K562 (cell line): ENCODE results near the gene FAM72A. TPM values are rescaled to one million over a fixed set of nuclear protein-coding genes. Genes with fewer than 3 reads are reported as not detected.
"Not testable (repeated sequence)": the region's sequence is repeated elsewhere in the genome, so short reads cannot be mapped to it uniquely, and the experiment has no call there.

Experiments used
- ATAC-seq: fragments of 200-7000 bp; cut with Tn5 transposase; 3 replicates; pipeline ENCODE4 v1.9.1; 2020; ENCODE audit warnings: moderate library complexity
- BruUV-seq: library from RNA; stranded (reverse); fragments of 400-500 nt; replicated peaks from 2 replicates; lab custom pipeline; 2021; lab: Mats Ljungman, UMichigan
- CTCF ChIA-PET: fragments of 300-600 bp; formaldehyde crosslinking; extraction: SDS; loops from one replicate; lab custom pipeline; 2021; ENCODE audit warnings: low intra/inter-chr PET ratio; lab: Yijun Ruan, JAX
- POLR2A ChIA-PET: fragments of 300-600, 350-650 bp; sonication (Branson Sonifier 250); formaldehyde crosslinking; extraction: SDS; loops from one replicate; lab custom pipeline; 2021; ENCODE audit warnings: antibody characterized with exemption, inconsistent platforms; lab: Yijun Ruan, JAX
- DNase-seq, 4 experiments: peaks; one replicate each; pipeline versions ENCODE4 v3.0.0 to v3.0.0-alpha.2; 2011 to 2018; ENCODE audit warnings: low spot score in 3 of 4, mixed read lengths in 3 of 4; ENCODE audit errors: extremely low read depth in 1 of 4
- FAIRE-seq: peaks from 2 replicates; lab custom pipeline; 2011; peaks lifted over from hg19 to GRCh38; lab: Jason Lieb, UNC
- H2AFZ ChIP-seq: 2 replicates; pipeline ENCODE4 v1.6.0; 2011; ENCODE audit warnings: low read depth, low read length, control low read depth, inconsistent platforms
- H3K27ac ChIP-seq: fragments of 200-600 bp; 3 replicates; pipeline ENCODE4 v1.8.0; 2011; ENCODE audit warnings: low read depth, mild to moderate bottlenecking, control low read depth, inconsistent platforms, low read length, moderate library complexity, mixed read lengths; ENCODE audit errors: extremely low read depth
- H3K27me3 ChIP-seq, 2 experiments: fragments of 300-600 bp in 1 of 2; 2 replicates in 1 of 2; 3 replicates in 1 of 2; pipeline versions ENCODE4 v1.6.0 to v1.8.0; 2011; ENCODE audit warnings: inconsistent platforms in 2 of 2, low read length in 2 of 2, mild to moderate bottlenecking in 1 of 2, mixed read lengths in 1 of 2, moderate library complexity in 1 of 2; ENCODE audit not compliant: control insufficient read depth in 2 of 2, insufficient read depth in 2 of 2
- H3K36me3 ChIP-seq: fragments of 300-600 bp; 3 replicates; pipeline ENCODE4 v1.8.0; 2011; ENCODE audit warnings: mild to moderate bottlenecking, low read length, inconsistent platforms; ENCODE audit not compliant: control insufficient read depth, insufficient read depth
- H3K4me1 ChIP-seq, 2 experiments: fragments of 200-600 bp in 1 of 2; replicated peaks in 1 of 2; 2 replicates in 1 of 2; 3 replicates in 1 of 2; pipeline versions ENCODE4 v1.5.1 to v1.8.0; 2011; ENCODE audit warnings: inconsistent platforms in 2 of 2, low read length in 2 of 2, mild to moderate bottlenecking in 1 of 2, mixed read lengths in 1 of 2, moderate library complexity in 1 of 2; ENCODE audit not compliant: control insufficient read depth in 2 of 2, insufficient read depth in 2 of 2
- H3K4me2 ChIP-seq: 2 replicates; pipeline ENCODE4 v1.6.1; 2011; ENCODE audit warnings: low read length, control low read depth, inconsistent platforms, mixed read lengths; ENCODE audit not compliant: insufficient read depth
- H3K4me3 ChIP-seq: fragments of 200-600 bp; sonication (generic), shearing (Covaris generic); 2 replicates; pipeline ENCODE4 v1.5.1; 2016; ENCODE audit warnings: control low read depth, inconsistent platforms
- H3K79me2 ChIP-seq: fragments of 200-600 bp; 3 replicates; pipeline ENCODE4 v1.8.0; 2011; ENCODE audit warnings: low read length, inconsistent platforms; ENCODE audit not compliant: control insufficient read depth, insufficient read depth
- H3K9ac ChIP-seq, 2 experiments: 2 replicates each; pipeline versions ENCODE4 v1.6.0 to v1.6.1; 2011; ENCODE audit warnings: low read depth in 2 of 2, low read length in 2 of 2, control low read depth in 1 of 2, inconsistent platforms in 1 of 2, mild to moderate bottlenecking in 1 of 2, mixed read lengths in 1 of 2; ENCODE audit not compliant: insufficient read depth in 1 of 2
- H3K9me1 ChIP-seq: one replicate; pipeline ENCODE4 v1.6.0; 2011; ENCODE audit warnings: inconsistent platforms, mild to moderate bottlenecking, low read length, moderate library complexity; ENCODE audit not compliant: control insufficient read depth, insufficient read depth
- H3K9me3 ChIP-seq: replicated peaks from 2 replicates; pipeline ENCODE4 v1.5.1; 2011; ENCODE audit warnings: low read depth, low read length, inconsistent platforms; ENCODE audit not compliant: control insufficient read depth, insufficient read depth
- H4K20me1 ChIP-seq: replicated peaks from 2 replicates; pipeline ENCODE4 v1.6.1; 2011; ENCODE audit warnings: low read length, inconsistent platforms, mixed read lengths; ENCODE audit not compliant: control insufficient read depth, insufficient read depth
- CBFA2T2 ChIP-seq: fragments of 450-650 bp; conservative IDR thresholded peaks from 2 replicates; pipeline ENCODE4 v1.6.1; 2017; ENCODE audit warnings: mild to moderate bottlenecking
- CEBPG ChIP-seq, 3 experiments: fragments of 200-800 bp in 1 of 3; sonication (Bioruptor generic) in 1 of 3; sonication (generic) in 1 of 3; formaldehyde crosslinking in 1 of 3; IDR thresholded peaks in 2 of 3; conservative IDR thresholded peaks in 1 of 3; 2 replicates each; pipeline versions ENCODE4 v1.6.1 to v1.8.0; 2016 to 2022; ENCODE audit warnings: missing compliant biosample characterization in 2 of 3, missing genetic modification characterization in 2 of 3, mild to moderate bottlenecking in 1 of 3, missing genetic modification reagents in 1 of 3
- CTBP1 ChIP-seq: fragments of 450-650 bp; IDR thresholded peaks from 2 replicates; pipeline ENCODE4 v1.6.1; 2016; ENCODE audit warnings: borderline replicate concordance
- FOSL1 ChIP-seq: fragments of 200-800 bp; sonication (Bioruptor generic); conservative IDR thresholded peaks from 2 replicates; pipeline ENCODE4 v1.6.1; 2016; ENCODE audit warnings: missing genetic modification characterization, missing compliant biosample characterization
- FOXM1 ChIP-seq, 2 experiments: fragments of 450-650 bp in 1 of 2; sonication (generic) in 1 of 2; formaldehyde crosslinking in 1 of 2; IDR thresholded peaks; 2 replicates each; pipeline versions ENCODE4 v1.6.1 to v1.9.0; 2017 to 2022; ENCODE audit warnings: low read depth in 2 of 2, mild to moderate bottlenecking in 2 of 2, missing genetic modification reagents in 1 of 2, moderate library complexity in 1 of 2
- JUND ChIP-seq, 2 experiments: IDR thresholded peaks; 2 replicates in 1 of 2; 3 replicates in 1 of 2; pipeline ENCODE4 v1.6.1; 2011; ENCODE audit warnings: borderline replicate concordance in 2 of 2, low read depth in 2 of 2, low read length in 2 of 2, improper control_type of control experiment in 1 of 2, missing biosample characterization in 1 of 2, missing genetic modification characterization in 1 of 2, missing genetic modification reagents in 1 of 2
- KDM1A ChIP-seq, 2 experiments: fragments of 450-650 bp; IDR thresholded peaks; 2 replicates each; pipeline ENCODE4 v1.6.1; 2016; ENCODE audit warnings: mild to moderate bottlenecking in 2 of 2
- LCOR ChIP-seq: sonication (generic); formaldehyde crosslinking; IDR thresholded peaks from 2 replicates; pipeline ENCODE4 v1.8.0; 2022; ENCODE audit warnings: mild to moderate bottlenecking, missing genetic modification reagents
- MTA2 ChIP-seq: fragments of 450-650 bp; IDR thresholded peaks from 2 replicates; pipeline ENCODE4 v1.6.1; 2016; ENCODE audit warnings: low read depth
- RCOR1 ChIP-seq, 2 experiments: IDR thresholded peaks; 2 replicates each; pipeline ENCODE4 v1.6.1; 2012; ENCODE audit warnings: low read depth in 2 of 2, low read length in 2 of 2, borderline replicate concordance in 1 of 2, improper control_type of control experiment in 1 of 2
- SMARCE1 ChIP-seq: fragments of 450-650 bp; IDR thresholded peaks from 2 replicates; pipeline ENCODE4 v1.7.1; 2016; ENCODE audit warnings: mild to moderate bottlenecking
- WGBS: fragments of 100-300 bp; shearing (Covaris generic); methylation state at CpG from one replicate; pipeline ENCODE4 v1.1.6; 2016; ENCODE audit warnings: low coverage, mixed read lengths; ENCODE audit not compliant: insufficient coverage; ENCODE audit errors: missing lambda C conversion rate; 5-methylcytosine and 5-hydroxymethylcytosine counted together
- in situ Hi-C: fragments of 300-500 bp; cut with MboI; formaldehyde crosslinking; loops from 4 replicates; pipeline ENCODE4 v1.15.0; 2018; ENCODE audit warnings: inconsistent platforms, mixed read lengths
- intact Hi-C: fragments of 100-400 bp; cut with micrococcal nuclease; formaldehyde crosslinking; loops from 2 replicates; pipeline ENCODE4 v1.14.2; 2022
- polyA plus RNA-seq, 8 experiments: library from polyadenylated mRNA; depleted of rRNA in 4 of 8; stranded (reverse) in 5 of 8; unstranded in 3 of 8; fragments of >200 nt; fragmentation: Nextera tagmentation in 2 of 8; fragmentation: Illumina TruSeq in 1 of 8; extraction: Ambion mirVana in 2 of 8; extraction: Trizol in 1 of 8; gene quantifications; 2 replicates each; pipeline versions ENCODE4 v1.2.1 to v1.2.3, GENCODE V29; 2011 to 2014; ENCODE audit warnings: inconsistent platforms in 1 of 8, missing spikeins in 1 of 8
- total RNA-seq, 7 experiments: library from RNA; depleted of rRNA in 6 of 7; stranded (reverse); fragments of >200 nt in 6 of 7; fragmentation: Illumina TruSeq in 2 of 7; extraction: Trizol in 2 of 7; gene quantifications; 2 replicates each; pipeline versions ENCODE4 v1.2.1 to v1.2.3, GENCODE V29; 2011 to 2021; ENCODE audit warnings: low replicate concordance in 1 of 7

The FAM72A gene
- total and polyA plus RNA-seq, 9 of the 15 experiments (the other 6 are each of a cell fraction or from before 2014, with no cell fraction given), result 12.3 to 58.3 (median 33.5) TPM

DNA sequence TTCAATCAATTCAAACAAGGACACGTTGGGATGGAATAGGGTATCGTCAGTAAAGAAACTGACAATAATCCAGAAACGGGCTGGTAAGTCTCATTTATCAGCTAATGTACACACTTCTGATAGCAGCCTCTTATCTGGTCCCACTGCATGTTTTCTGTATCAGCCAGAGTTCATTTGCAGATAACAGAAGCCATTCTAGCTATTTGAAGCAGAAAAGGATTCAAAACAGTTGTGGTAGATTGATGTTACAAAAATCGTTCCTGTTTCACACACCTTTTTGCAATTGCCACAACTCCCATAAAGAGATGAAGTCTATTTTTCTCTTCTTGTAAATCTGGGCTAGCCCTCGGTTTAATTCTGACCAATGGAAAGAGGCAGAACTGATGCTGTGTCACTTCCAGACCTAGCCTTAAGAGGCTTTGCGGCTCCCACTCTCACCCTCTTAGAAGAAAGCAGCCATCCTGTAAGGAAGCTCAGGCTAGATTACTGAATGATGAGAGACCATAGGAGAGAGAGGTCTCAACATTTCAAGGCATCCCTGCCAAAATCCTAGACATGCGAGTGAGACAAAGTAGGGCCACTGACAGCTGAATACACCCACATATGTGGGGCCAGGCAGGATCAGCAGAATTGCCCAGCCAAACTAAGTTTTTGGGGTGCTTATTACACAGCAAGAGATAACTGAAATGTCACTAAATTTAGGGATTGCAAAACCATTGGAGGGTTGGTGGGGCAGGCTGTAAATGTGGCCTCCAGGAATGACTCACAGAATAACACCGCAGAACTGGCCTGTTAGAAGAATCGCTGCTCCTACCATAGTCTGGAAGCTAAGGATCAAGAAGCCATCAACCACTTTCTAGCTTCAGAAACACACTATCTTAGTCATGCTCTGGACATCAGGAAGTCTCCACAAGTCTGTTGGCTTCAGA is 24.3 kb downstream of the FAM72A start (continued):
- TF ChIP-seq CTBP1, result peak; percentile 32; the same call in 1 of the 2 replicates
- 0 out of 4 replicates have a peak, but pooled peaks of 1 of the 2 experiments have one; percentile 18 for TF ChIP-seq RCOR1 (IDR thresholded peaks at IDR 0.05; ENCODE audit: borderline replicate concordance in 1 of 2, low read depth in 2 of 2, low read length in 2 of 2)
- 0 out of 2 replicates have a peak, but pooled peaks have one; percentile 17 for TF ChIP-seq MTA2
- peak; percentile 35; the same call in 1 of the 2 replicates for TF ChIP-seq JUND (IDR thresholded peaks at IDR 0.05; ENCODE audit: borderline replicate concordance, low read depth, low read length)
- TF ChIP-seq JUND (tag; IDR thresholded peaks at IDR 0.05; ENCODE audit: borderline replicate concordance, low read depth, low read length); CEBPG (CRISPR knock-in tag; IDR thresholded peaks at IDR 0.05); FOXM1 (CRISPR knock-in tag; IDR thresholded peaks at IDR 0.05; ENCODE audit: low read depth): not testable (repeated sequence)
- TF ChIP-seq LCOR, result 0 out of 2 replicates have a peak, but pooled peaks have one; percentile 33
- peak; percentile 17 to 58; a peak in 3 of 4 replicates for TF ChIP-seq CEBPG (tag; conservative IDR thresholded peaks at IDR 0.05 in 1 of 2, IDR thresholded peaks at IDR 0.05 in 1 of 2)
- peak; percentile 11; the same call in 1 of the 2 replicates for TF ChIP-seq SMARCE1
- TF ChIP-seq KDM1A (IDR thresholded peaks at IDR 0.05), result 0 out of 4 replicates have a peak, but pooled peaks of 1 of the 2 experiments have one; percentile 50
- peak; percentile 74 for TF ChIP-seq FOSL1
- TF ChIP-seq CBFA2T2, result peak; percentile 64
- 0 out of 2 replicates have a peak, but pooled peaks have one; percentile 30 for TF ChIP-seq FOXM1 (IDR thresholded peaks at IDR 0.05; ENCODE audit: low read depth)

DNA sequence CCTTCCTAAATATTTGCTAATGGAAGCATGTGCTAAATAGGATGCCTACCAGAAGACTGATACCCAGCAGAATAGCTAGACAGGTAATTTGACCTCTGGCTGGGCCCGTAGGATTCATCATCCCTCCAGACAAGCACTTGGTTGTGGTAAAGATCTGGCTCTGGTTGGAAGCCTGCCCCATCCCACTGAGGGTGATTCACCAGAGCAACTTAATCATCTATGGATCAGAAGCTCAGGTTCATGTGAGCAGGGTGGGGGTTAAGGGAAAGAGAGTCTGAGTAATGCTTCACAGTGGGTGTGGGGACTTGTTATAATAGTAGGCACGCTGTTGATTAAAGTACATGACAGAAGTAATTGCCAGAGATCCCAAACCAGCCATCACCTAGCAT is 26.5 kb downstream of the FAM72A start:
- CTCF ChIA-PET, ATAC-seq, in situ Hi-C loops, FAIRE-seq, DNase-seq, H4K20me1 ChIP-seq, H2AFZ ChIP-seq, H3K4me2 ChIP-seq, H3K27ac ChIP-seq, H3K9ac ChIP-seq, H3K79me2 ChIP-seq, BruUV-seq, intact Hi-C loops, H3K27me3 ChIP-seq, POLR2A ChIA-PET, H3K9me1 ChIP-seq, H3K4me1 ChIP-seq, H3K9me3 ChIP-seq, H3K36me3 ChIP-seq, H3K4me3 ChIP-seq: not testable (repeated sequence)
- 60% methylated on average over 1 of the region's 2 CpGs for WGBS
